ENCODE measurements around the gene CHST9. TPM values are rescaled to one million over a fixed set of nuclear protein-coding genes. Genes with fewer than 3 reads are reported as not detected.

CHST9 gene
- total RNA-seq, 6 experiments from 2014 or later, result not detected

- TF ChIP-seq CTCF (IDR thresholded peaks at IDR 0.05), result no peak
- H3K27me3 Mint-ChIP-seq (ENCODE audit: insufficient read depth), result no peaks in the 10 kb centered on the region
- H3K36me3 Mint-ChIP-seq (ENCODE audit: low read depth), result no peaks in the 10 kb centered on the region
- no peak overlapping the region for H3K4me3 Mint-ChIP-seq
- H3K27ac Mint-ChIP-seq, result no peak overlapping the region
- H3K4me1 Mint-ChIP-seq (ENCODE audit: low read depth), result no peaks in the 10 kb centered on the region
- H3K9me3 Mint-ChIP-seq, result peaks cover 24% of the 10 kb centered on the region
- DNase-seq, result no peak
These were observed 142.9 kb downstream of the CHST9 start for GRCh38 chr18:27042177-27042576.

GRCh38 chr18:27040796-27041195 lies 144.3 kb downstream of the CHST9 start:
- Mint-ChIP-seq H3K4me1 (ENCODE audit: low read depth) (no peaks in the 10 kb centered on the region), H3K27ac (no peak overlapping the region), H3K4me3 (no peak overlapping the region), H3K9me3 (peaks cover 27% of the 10 kb centered on the region), H3K36me3 (ENCODE audit: low read depth) (no peaks in the 10 kb centered on the region), H3K27me3 (ENCODE audit: insufficient read depth) (no peaks in the 10 kb centered on the region)
- no peak for TF ChIP-seq CTCF (IDR thresholded peaks at IDR 0.05)
- DNase-seq, result no peak

- Mint-ChIP-seq H3K4me1 (ENCODE audit: low read depth) (no peaks in the 10 kb centered on the region), H3K27me3 (ENCODE audit: insufficient read depth) (no peaks in the 10 kb centered on the region), H3K9me3 (peaks cover 25% of the 10 kb centered on the region), H3K4me3 (no peak overlapping the region), H3K36me3 (ENCODE audit: low read depth) (no peaks in the 10 kb centered on the region; the same call in 1 of the 2 replicates), H3K27ac (no peak overlapping the region)
- DNase-seq, result no peak
- TF ChIP-seq CTCF (IDR thresholded peaks at IDR 0.05), result no peak
These were observed 151.4 kb downstream of the CHST9 start for GRCh38 chr18:27033722-27034121.

- no peak for DNase-seq
- no peaks in the 10 kb centered on the region for H3K27me3 Mint-ChIP-seq (ENCODE audit: insufficient read depth)
- H3K4me3 Mint-ChIP-seq, result no peak overlapping the region
- TF ChIP-seq CTCF (IDR thresholded peaks at IDR 0.05), result no peak
- no peaks in the 10 kb centered on the region; the same call in 1 of the 2 replicates for H3K36me3 Mint-ChIP-seq (ENCODE audit: low read depth)
- H3K4me1 Mint-ChIP-seq (ENCODE audit: low read depth), result no peaks in the 10 kb centered on the region
- no peak overlapping the region for H3K27ac Mint-ChIP-seq
- H3K9me3 Mint-ChIP-seq, result peaks cover 25% of the 10 kb centered on the region
These were observed 154.7 kb downstream of the CHST9 start for GRCh38 chr18:27030421-27030820.

GRCh38 chr18:27022477-27022876 lies 162.6 kb downstream of the CHST9 start:
- no peak for TF ChIP-seq CTCF (IDR thresholded peaks at IDR 0.05)
- DNase-seq, result no peak

More at GRCh38 chr18:27022477-27022876, 162.6 kb downstream of the CHST9 start:
- Mint-ChIP-seq H3K4me3 (no peak overlapping the region), H3K27me3 (ENCODE audit: insufficient read depth) (no peaks in the 10 kb centered on the region), H3K9me3 (peaks cover 19% of the 10 kb centered on the region), H3K4me1 (ENCODE audit: low read depth) (no peaks in the 10 kb centered on the region), H3K27ac (no peak overlapping the region), H3K36me3 (ENCODE audit: low read depth) (no peaks in the 10 kb centered on the region)

All from HFFc6 (cell line).